Right lobe of liver (tissue), 6 donors: ENCODE measurements around the gene NGB. TPM values are rescaled to one million over a fixed set of nuclear protein-coding genes. Genes with fewer than 3 reads are reported as not detected.

ENCODE experiments used
- ATAC-seq, 4 donors: fragments of 200-7000 bp; cut with Tn5 transposase; one replicate each; pipeline ENCODE4 v1.9.1; 2020; ENCODE audit warnings: mild to moderate bottlenecking in 4 of 4, moderate library complexity in 4 of 4
- DNase-seq, 3 donors: peaks; one replicate each; pipeline ENCODE4 v3.0.0-alpha.2; 2020
- H3K27ac ChIP-seq, 3 donors: fragments of 200-600 bp; one replicate each; pipeline ENCODE4 v1.8.0; 2022
- H3K27me3 ChIP-seq, 2 donors: fragments of 200-600 bp; one replicate each; pipeline ENCODE4 v1.8.0; 2022
- H3K36me3 ChIP-seq, 4 donors: fragments of 200-600 bp; sonication (generic) in 1 of 4; one replicate each; pipeline versions ENCODE4 v1.5.1 to v1.8.0; 2017 to 2022; ENCODE audit warnings: control low read depth in 1 of 4
- H3K4me1 ChIP-seq, 4 donors: fragments of 200-600 bp; sonication (generic) in 1 of 4; one replicate each; pipeline versions ENCODE4 v1.5.1 to v1.8.0; 2017 to 2022; ENCODE audit warnings: control low read depth in 1 of 4
- H3K4me3 ChIP-seq, 3 donors: fragments of 200-600 bp; one replicate each; pipeline ENCODE4 v1.8.0; 2022
- H3K9me3 ChIP-seq, 4 donors: fragments of 200-600 bp; sonication (generic) in 1 of 4; one replicate each; pipeline versions ENCODE4 v1.5.1 to v1.8.0; 2017 to 2022; ENCODE audit warnings: control low read depth in 1 of 4
- POLR2A ChIP-seq: fragments of 450-650 bp; IDR thresholded peaks from one replicate; pipeline ENCODE4 v1.6.1; 2017; ENCODE audit warnings: antibody characterized with exemption, mild to moderate bottlenecking
- WGBS: methylation state at CpG from one replicate; pipeline ENCODE4 v1.1.6; 2018; ENCODE audit warnings: low coverage, low lambda C conversion rate; ENCODE audit not compliant: insufficient coverage; ENCODE audit errors: missing lambda C conversion rate; 5-methylcytosine and 5-hydroxymethylcytosine counted together
- intact Hi-C, 2 donors: fragments of 100-400 bp; cut with DNase I; formaldehyde crosslinking; loops; one replicate each; pipeline versions ENCODE4 v1.11.2 to v1.14.1; 2022
- total RNA-seq, 6 experiments: library from RNA; depleted of rRNA in 2 of 6; stranded (reverse); fragments of >200 nt in 2 of 6; fragmentation: NEBNext Ultra II Directional in 3 of 6; extraction: Animal tissue kit (Norgen Biotek cat#: 25700) in 3 of 6; gene quantifications; one replicate each; pipeline versions ENCODE4 v1.1.0 to v1.2.4, GENCODE V29; 2016 to 2023
- TF ChIP-seq, protein P1 (sequence below), 4 donors: fragments of 200-600 bp in 3 of 4; fragments of 450-650 bp in 1 of 4; IDR thresholded peaks; one replicate each; pipeline versions ENCODE4 v1.5.1 to v1.8.0; 2016 to 2022; ENCODE audit warnings: antibody characterized with exemption in 4 of 4, mild to moderate bottlenecking in 2 of 4
- donor health status: DM: no; HTN: yes; CAD: no.
- donor health status: DM: no; HTN: no; CAD: no.
- donor health status: DM: no; HTN: no; CAD: no.
- donor health status: DM: no; HTN: yes; CAD: no.
- donor health status: DM: no; HTN: yes; CAD: no.

The NGB gene
- total RNA-seq, 6 experiments from 2014 or later, result not detected

DNA sequence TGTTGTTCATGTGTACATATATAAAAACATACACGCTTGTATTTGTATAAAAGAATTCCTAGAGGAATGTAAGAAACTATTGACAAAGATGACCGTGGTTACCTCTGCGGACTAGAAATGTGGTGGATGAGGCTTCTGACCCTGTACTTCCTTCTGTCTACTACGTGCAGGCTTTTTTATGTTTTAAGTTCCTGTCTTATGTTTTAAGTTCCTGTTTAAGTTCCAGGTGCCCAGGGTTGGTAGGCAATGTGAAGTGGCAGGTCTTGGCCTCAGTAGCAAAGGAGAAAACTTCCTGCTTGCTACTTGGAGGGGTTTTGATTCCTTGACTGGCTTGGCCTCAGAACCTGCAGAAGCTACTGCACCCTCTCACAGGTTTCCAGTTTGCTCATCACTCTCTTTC lies 38.1 kb upstream of the NGB start:
- H3K36me3 ChIP-seq, result no peaks in the 10 kb centered on the region
- H3K27ac ChIP-seq, result no peak overlapping the region
- H3K27me3 ChIP-seq, result no peaks in the 10 kb centered on the region
- peaks cover 0 to 2% (median under 1%) of the 10 kb centered on the region in 4 donors for H3K4me1 ChIP-seq
- intact Hi-C loops, result no loop called here
- ATAC-seq, result no peak
- no peak overlapping the region for H3K4me3 ChIP-seq
- WGBS, result 74% methylated on average over 4 of the region's 4 CpGs
- DNase-seq, result no peak
- TF ChIP-seq, protein P1, sequence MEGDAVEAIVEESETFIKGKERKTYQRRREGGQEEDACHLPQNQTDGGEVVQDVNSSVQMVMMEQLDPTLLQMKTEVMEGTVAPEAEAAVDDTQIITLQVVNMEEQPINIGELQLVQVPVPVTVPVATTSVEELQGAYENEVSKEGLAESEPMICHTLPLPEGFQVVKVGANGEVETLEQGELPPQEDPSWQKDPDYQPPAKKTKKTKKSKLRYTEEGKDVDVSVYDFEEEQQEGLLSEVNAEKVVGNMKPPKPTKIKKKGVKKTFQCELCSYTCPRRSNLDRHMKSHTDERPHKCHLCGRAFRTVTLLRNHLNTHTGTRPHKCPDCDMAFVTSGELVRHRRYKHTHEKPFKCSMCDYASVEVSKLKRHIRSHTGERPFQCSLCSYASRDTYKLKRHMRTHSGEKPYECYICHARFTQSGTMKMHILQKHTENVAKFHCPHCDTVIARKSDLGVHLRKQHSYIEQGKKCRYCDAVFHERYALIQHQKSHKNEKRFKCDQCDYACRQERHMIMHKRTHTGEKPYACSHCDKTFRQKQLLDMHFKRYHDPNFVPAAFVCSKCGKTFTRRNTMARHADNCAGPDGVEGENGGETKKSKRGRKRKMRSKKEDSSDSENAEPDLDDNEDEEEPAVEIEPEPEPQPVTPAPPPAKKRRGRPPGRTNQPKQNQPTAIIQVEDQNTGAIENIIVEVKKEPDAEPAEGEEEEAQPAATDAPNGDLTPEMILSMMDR (IDR thresholded peaks at IDR 0.05), result no peak
- no peaks in the 10 kb centered on the region for H3K9me3 ChIP-seq

DNA sequence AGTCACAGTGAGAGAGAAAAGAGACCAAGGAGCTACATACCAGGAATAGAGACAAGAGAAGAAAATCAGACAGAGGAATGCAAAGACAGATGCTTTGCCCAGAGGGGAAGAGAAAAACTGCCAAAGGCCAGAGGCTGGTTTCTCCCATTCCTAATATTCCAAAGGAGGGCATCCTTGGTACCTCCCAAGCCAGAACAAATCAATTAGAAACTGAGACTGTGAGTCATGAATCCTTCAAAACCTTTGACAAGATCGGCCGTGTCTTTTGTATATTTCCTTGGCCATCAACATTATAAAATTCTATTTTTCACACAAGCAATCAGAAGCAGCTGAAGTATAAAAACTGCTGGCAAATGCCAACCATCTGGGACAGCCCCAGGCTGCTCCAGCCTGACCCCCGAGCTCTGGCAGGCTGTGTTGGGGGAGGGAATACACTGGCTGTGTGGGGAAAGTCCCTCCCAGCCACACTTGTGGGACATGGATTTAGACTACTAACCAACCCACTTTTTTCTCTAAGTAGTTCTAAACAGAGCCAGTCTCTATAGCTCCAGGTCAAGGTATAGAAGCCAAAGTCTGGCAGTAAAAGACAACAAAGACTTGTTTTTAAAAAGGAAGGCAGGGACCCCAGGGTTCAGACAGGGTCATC lies 36.0 kb upstream of the NGB start:
- no peak for DNase-seq
- H3K4me1 ChIP-seq, result peaks cover 0 to 11% (median 7%) of the 10 kb centered on the region in 4 donors
- peak in 2 of 4 donors; percentile 29 to 42 for ATAC-seq

DNA sequence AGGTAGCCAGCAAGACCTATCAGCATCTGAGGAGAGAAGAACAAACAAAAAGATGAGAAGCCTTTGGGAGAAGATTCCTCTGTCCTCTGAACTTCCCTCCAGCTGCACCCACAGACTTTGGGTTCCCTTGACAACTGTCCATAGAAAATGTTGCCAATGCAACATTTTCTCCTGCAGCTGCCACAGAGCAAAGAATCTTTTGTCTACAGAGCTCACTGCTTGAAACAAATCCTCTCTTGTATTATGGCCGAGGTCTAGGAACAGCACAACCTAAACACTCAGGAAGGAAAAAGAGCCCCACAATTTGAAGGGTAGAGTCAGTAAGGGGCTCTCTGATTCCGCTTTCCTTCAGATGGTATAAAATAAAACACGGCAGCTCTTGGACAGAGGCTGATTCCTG lies 35.4 kb upstream of the NGB start:
- WGBS, result 71% methylated on average over 3 of the region's 3 CpGs
- ATAC-seq (no peak), DNase-seq (no peak)
- Histone ChIP-seq H3K4me3 (no peak overlapping the region), H3K9me3 (no peaks in the 10 kb centered on the region), H3K4me1 (peaks cover 0 to 11% (median 7%) of the 10 kb centered on the region in 4 donors), H3K27me3 (no peaks in the 10 kb centered on the region), H3K36me3 (no peaks in the 10 kb centered on the region), H3K27ac (no peak overlapping the region)
- intact Hi-C loops, result no loop called here
- TF ChIP-seq, protein P1 (IDR thresholded peaks at IDR 0.05), result no peak
- TF ChIP-seq POLR2A, result no peak

More for the DNA sequence above, 36.0 kb upstream of the NGB start:
- WGBS, result 55% methylated on average over 3 of the region's 3 CpGs
- no peaks in the 10 kb centered on the region for H3K27me3 ChIP-seq
- no peak overlapping the region for H3K27ac ChIP-seq
- TF ChIP-seq, protein P1 (IDR thresholded peaks at IDR 0.05), result no peak
- no peak for TF ChIP-seq POLR2A
- H3K4me3 ChIP-seq, result no peak overlapping the region
- intact Hi-C loops, result no loop called here
- H3K9me3 ChIP-seq, result no peaks in the 10 kb centered on the region
- no peaks in the 10 kb centered on the region for H3K36me3 ChIP-seq

DNA sequence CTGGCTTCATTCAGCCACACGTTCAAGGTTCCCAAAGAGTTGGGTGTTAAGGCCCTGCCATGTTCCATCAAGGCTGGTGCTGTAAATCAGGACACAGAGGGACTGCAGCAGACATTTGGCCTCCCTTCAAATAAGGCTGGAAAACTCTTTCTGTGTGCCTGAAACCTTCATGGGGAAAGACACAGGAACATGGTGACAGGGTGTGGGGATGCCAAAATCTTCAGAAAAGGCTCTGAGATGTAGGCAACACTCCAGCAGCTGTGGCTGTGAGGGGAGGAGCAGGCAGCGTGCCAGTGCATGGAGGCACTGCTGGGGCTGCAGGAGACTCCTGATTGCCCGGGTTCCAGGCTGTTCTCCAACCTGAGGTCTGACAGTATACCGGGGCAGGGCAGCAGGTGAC lies 34.7 kb upstream of the NGB start:
- no CpG with 5 or more reads among the region's 4 CpGs for WGBS
- Histone ChIP-seq H3K36me3 (no peaks in the 10 kb centered on the region), H3K4me3 (no peak overlapping the region), H3K9me3 (no peaks in the 10 kb centered on the region), H3K27ac (no peak overlapping the region), H3K27me3 (no peaks in the 10 kb centered on the region), H3K4me1 (peaks cover 0 to 11% (median 7%) of the 10 kb centered on the region in 4 donors)
- DNase-seq (no peak), ATAC-seq (no peak)
- TF ChIP-seq POLR2A, result no peak
- TF ChIP-seq, protein P1 (IDR thresholded peaks at IDR 0.05), result no peak
- intact Hi-C loops, result no loop called here
